Muscle layer of colon (tissue), 2 donors: ENCODE data around the gene MYO3B.

Experiments used
- H3K27ac ChIP-seq: one replicate; pipeline ENCODE4 v1.7.0; 2013; ENCODE audit warnings: low read depth, mild to moderate bottlenecking, low read length, moderate library complexity
- H3K27me3 ChIP-seq, 2 donors: one replicate each; pipeline ENCODE4 v1.7.0; 2013; ENCODE audit warnings: low read length in 2 of 2, mild to moderate bottlenecking in 2 of 2; ENCODE audit not compliant: insufficient read depth in 2 of 2, control insufficient read depth in 1 of 2
- H3K36me3 ChIP-seq: one replicate; pipeline ENCODE4 v1.7.0; 2013; ENCODE audit warnings: mild to moderate bottlenecking, low read length; ENCODE audit not compliant: insufficient read depth
- H3K4me1 ChIP-seq: one replicate; pipeline ENCODE4 v1.7.0; 2013; ENCODE audit warnings: mild to moderate bottlenecking, low read length; ENCODE audit not compliant: insufficient read depth
- H3K4me3 ChIP-seq, 2 donors: one replicate each; pipeline ENCODE4 v1.7.0; 2013; ENCODE audit warnings: low read length in 2 of 2, low read depth in 1 of 2, mild to moderate bottlenecking in 1 of 2, moderate library complexity in 1 of 2
- H3K9ac ChIP-seq: one replicate; pipeline ENCODE4 v1.7.0; 2013; ENCODE audit warnings: low read length
- H3K9me3 ChIP-seq: one replicate; pipeline ENCODE4 v1.7.0; 2013; ENCODE audit warnings: mild to moderate bottlenecking, low read length
- donor health status: abdominal sarcoma.
- donor health status: Adenocarcinoma of cecum.

The MYO3B gene

DNA sequence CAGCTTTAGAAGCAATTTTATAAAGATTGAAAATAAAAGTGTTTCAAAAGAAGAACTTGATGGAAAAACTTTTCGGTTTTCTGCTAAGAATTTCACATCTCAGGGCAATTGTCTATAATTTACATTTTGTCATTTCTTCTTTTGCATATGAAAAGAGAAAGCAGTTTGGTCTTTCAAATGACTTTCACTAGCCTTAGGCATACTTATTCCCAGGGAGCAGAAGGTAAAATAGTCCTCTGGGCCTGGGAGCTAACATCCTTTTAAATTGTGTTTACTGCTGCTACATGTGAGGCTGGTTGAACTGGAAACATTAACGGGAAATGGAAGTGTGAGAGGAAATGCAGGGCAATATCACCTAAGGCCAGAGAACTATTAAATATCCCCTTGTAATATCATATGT lies 37.1 kb downstream of the MYO3B start:
- Histone ChIP-seq H3K27me3 (no peaks in the 10 kb centered on the region), H3K4me1 (no peaks in the 10 kb centered on the region), H3K9me3 (no peaks in the 10 kb centered on the region), H3K36me3 (no peaks in the 10 kb centered on the region), H3K27ac (no peak overlapping the region), H3K9ac (no peak overlapping the region), H3K4me3 (no peak overlapping the region)

DNA sequence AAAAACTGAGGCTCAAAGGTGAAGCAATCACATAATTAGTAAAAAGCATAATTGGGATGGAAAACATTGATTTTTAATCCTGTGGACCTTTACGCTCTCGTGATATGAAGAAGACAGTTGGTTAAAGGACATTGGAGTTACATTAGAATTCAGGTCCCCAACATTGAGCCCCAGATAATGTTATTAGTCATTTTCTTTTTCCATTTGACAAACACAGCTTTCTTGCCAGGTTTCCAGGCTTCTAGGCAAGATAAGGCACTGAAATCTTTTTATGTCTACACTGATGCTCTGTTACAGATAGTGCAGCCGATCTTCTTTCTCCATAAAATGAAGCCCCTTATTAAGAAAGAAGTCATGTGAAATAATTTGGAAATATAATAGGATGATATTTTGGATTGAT lies 38.5 kb downstream of the MYO3B start:
- no peak overlapping the region for H3K9ac ChIP-seq
- no peaks in the 10 kb centered on the region for H3K9me3 ChIP-seq
- H3K4me3 ChIP-seq: no peak overlapping the region
- no peaks in the 10 kb centered on the region for H3K27me3 ChIP-seq
- no peaks in the 10 kb centered on the region for H3K36me3 ChIP-seq
- no peak overlapping the region for H3K27ac ChIP-seq
- H3K4me1 ChIP-seq: no peaks in the 10 kb centered on the region

DNA sequence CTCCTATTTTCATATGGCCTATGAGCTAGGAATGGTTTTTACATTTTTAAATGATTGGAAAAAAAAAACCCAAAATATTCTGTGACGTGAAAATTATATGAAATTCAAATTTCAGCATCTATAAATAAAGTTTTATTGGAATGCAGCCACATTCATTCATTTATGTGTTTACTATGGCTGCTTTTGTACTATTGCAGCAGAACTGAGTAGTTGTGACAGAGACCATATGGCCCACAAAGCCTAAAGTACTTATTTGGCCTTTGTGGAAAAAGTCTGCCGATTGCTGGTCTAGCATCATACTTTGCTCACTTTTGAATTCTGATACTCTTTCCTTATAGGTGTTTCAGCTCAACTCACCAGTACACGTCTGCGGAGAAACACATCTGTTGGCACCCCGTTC lies 39.0 kb downstream of the MYO3B start:
- H3K4me3 ChIP-seq: no peak overlapping the region
- no peak overlapping the region for H3K27ac ChIP-seq
- no peaks in the 10 kb centered on the region for H3K36me3 ChIP-seq
- no peaks in the 10 kb centered on the region for H3K4me1 ChIP-seq
- H3K9ac ChIP-seq: no peak overlapping the region
- no peaks in the 10 kb centered on the region for H3K27me3 ChIP-seq
- H3K9me3 ChIP-seq: no peaks in the 10 kb centered on the region

DNA sequence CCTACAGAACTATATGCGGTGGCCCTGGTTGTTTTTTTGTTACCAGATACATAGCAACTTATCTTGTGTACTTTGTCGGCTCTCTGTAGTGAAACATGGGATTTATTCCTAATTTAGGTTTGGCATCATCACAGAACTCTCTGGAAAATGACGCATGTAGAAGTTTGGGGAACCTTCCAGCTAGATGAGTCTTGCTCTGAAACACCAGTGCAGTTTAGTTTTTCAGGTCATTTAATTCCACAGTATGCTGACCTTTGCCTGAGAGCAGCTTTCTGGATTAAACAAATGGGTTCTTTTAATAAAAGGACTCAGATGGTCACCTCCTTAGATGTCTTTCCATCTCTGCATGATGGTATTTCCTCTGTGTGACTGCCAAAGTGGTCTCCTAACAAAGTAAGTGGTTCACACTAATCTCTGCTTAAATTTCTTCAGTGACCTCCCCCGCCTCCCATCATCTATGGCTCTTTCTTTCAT lies 39.9 kb downstream of the MYO3B start:
- Histone ChIP-seq H3K27ac (no peak overlapping the region), H3K36me3 (no peaks in the 10 kb centered on the region), H3K27me3 (no peaks in the 10 kb centered on the region), H3K4me3 (no peak overlapping the region), H3K9ac (no peak overlapping the region), H3K4me1 (no peaks in the 10 kb centered on the region), H3K9me3 (no peaks in the 10 kb centered on the region)

DNA sequence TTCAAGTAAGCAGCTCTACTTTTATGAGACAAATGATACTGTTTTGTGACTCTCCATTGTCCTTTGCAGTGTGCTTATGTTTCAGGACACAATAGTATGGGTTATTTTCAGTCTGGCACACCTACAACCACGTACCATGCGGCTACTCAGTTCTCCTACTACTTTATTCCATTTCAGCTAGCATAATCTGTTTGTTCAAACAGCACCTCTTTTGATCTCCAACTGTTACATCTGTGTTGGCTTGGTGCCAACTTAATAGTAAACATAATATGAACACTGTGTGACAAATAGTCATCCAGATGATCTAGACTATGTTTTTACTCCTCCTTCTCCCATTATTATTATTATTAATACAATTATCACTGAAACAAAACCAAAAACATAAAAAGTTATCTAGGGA lies 40.5 kb downstream of the MYO3B start:
- no peaks in the 10 kb centered on the region for H3K4me1 ChIP-seq
- no peak overlapping the region for H3K27ac ChIP-seq
- H3K36me3 ChIP-seq: no peaks in the 10 kb centered on the region
- H3K27me3 ChIP-seq: no peaks in the 10 kb centered on the region
- H3K9me3 ChIP-seq: no peaks in the 10 kb centered on the region
- H3K4me3 ChIP-seq: no peak overlapping the region
- H3K9ac ChIP-seq: no peak overlapping the region

DNA sequence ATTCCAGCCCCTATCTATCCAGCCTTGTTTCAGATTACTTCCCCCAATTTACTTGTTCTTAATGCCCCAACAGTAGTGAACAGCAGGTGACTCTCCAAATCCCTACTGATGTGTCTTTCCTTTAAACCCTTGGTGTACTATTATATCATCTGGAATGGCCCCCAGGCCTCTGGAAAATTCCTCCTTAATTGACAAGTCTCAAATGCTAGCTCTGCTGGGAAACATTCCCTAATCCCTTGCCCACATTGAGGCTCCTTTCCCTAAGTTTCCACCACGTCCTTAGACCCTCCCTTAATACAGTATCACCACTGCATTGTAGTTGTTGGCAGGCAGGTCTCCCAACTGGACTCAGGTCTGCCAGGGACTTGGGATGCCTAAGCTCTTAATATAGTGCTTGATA lies 41.0 kb downstream of the MYO3B start:
- H3K36me3 ChIP-seq: no peaks in the 10 kb centered on the region
- H3K27ac ChIP-seq: no peak overlapping the region

DNA sequence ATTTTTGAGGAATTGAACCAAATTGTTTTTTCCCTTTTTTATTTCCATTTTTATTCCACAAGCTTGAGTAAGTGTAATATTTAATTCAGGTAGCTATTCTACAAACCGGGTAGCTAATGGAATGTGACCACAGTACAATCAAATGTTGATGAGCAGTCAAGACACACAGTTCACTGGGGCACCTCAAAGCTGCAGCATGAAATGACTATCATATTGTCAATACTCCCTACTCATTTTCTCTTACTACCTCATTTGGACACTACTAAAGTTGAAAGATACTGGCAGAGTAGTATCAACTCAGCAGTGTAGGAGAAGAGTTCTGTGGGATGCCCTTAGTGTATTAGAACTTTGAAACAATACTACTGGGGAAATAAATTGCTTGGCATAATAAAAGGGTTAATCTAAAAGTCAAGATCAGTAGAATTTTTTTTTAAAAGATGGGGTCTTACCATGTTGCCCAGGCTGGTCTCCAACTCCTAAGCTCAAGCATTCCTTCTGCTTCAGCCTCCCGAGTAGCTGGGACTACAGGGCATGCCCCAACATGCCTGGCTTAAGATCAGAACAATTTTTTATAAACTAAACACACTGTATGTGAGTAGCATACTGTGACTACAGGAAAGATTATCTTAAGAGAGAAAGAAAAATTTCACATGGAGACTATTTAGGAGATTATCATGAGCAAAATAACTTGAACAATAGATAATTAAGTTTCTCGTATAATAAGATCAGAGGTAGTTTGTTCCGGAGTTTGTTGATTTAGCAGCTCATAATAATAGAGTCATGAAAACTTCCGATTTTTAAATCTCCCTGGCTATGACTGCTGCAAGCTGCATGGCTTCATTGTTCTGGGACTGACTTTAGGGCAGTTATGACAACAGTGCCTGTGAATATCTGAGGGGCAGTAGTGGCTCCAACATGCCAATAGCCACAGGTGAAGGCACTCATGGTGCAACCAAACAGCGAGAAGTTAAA lies 43.7 kb downstream of the MYO3B start:
- Histone ChIP-seq H3K4me3 (no peak overlapping the region), H3K9me3 (no peaks in the 10 kb centered on the region), H3K27ac (peak overlapping the region; percentile 56), H3K36me3 (no peaks in the 10 kb centered on the region), H3K4me1 (no peaks in the 10 kb centered on the region), H3K27me3 (no peaks in the 10 kb centered on the region), H3K9ac (no peak overlapping the region)

More for the DNA sequence above, 41.0 kb downstream of the MYO3B start:
- H3K4me1 ChIP-seq: no peaks in the 10 kb centered on the region
- H3K27me3 ChIP-seq: no peaks in the 10 kb centered on the region
- H3K9me3 ChIP-seq: no peaks in the 10 kb centered on the region
- no peak overlapping the region for H3K4me3 ChIP-seq
- no peak overlapping the region for H3K9ac ChIP-seq

DNA sequence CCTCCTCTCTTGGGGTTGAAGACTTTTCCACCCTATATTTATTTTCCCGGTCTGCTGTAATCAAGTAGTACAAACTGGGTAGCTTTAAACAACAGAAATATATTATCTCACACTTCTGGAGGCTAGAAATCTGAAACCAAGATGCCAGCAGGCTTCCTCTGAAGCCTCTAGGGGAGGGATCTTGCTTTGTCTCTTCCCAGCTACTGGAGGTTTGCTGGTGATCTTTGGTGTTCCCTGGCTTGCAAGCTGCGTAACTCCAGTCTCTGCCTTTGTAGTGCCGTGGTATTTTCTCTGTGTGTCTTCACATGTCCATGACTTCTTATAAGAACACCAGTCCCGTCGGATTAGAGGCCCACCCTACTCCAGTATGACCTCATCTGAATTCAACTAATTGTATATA lies 44.4 kb downstream of the MYO3B start:
- Histone ChIP-seq H3K4me1 (no peaks in the 10 kb centered on the region), H3K36me3 (no peaks in the 10 kb centered on the region), H3K4me3 (no peak overlapping the region), H3K27me3 (no peaks in the 10 kb centered on the region), H3K27ac (no peak overlapping the region), H3K9me3 (no peaks in the 10 kb centered on the region), H3K9ac (no peak overlapping the region)

DNA sequence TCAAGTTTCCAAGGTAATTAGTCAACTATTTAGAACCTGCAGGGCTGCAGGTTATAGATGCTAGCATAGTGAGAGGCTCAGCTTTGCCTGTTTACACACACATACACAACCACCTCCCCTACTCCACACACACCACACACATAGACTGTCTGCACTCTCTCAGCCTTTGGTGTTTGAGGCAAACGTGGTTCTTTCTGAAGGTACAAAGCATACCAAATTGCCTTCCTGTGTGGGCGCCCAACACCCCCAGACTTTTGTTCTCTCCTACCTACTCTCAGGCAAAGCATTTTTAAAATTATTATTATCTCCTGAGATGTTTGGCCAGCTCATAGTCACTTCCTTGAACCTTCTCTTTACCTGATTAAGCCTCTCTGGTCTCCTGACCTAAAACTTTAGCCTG lies 44.9 kb downstream of the MYO3B start:
- H3K4me1 ChIP-seq: no peaks in the 10 kb centered on the region
- H3K27me3 ChIP-seq: no peaks in the 10 kb centered on the region
- H3K4me3 ChIP-seq: no peak overlapping the region
- H3K9ac ChIP-seq: no peak overlapping the region
- no peak overlapping the region for H3K27ac ChIP-seq
- no peaks in the 10 kb centered on the region for H3K36me3 ChIP-seq
- no peaks in the 10 kb centered on the region for H3K9me3 ChIP-seq

DNA sequence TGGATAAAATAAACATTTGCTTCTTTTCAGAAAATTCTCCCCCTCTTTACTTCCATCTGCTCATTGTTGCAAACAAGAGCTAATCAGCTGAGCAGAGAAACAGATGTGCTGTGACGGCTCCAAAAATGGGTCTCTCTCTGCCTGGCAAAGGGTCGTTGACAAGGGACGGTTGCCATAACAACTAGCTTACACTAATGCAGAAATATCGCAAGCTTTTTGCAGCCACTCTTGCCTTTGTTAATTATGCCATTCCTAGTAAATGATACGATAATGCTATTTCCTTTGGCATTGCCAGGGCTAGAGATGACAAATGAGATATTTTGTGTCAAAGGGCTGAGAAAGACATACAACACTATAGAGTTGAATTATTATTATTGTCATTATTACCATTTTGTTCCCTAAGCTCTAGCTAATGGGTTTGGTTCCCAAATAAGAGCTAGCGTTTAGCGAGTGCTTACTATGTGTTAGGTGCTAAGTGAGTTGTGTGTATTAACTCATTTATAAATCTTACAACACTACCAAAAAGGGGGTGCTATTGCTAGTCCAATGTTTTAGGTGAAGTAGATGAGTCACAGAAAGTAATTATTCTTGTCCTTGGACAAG lies 46.8 kb downstream of the MYO3B start:
- Histone ChIP-seq H3K36me3 (no peaks in the 10 kb centered on the region), H3K9ac (no peak overlapping the region), H3K4me1 (no peaks in the 10 kb centered on the region), H3K4me3 (no peak overlapping the region), H3K9me3 (no peaks in the 10 kb centered on the region), H3K27ac (no peak overlapping the region), H3K27me3 (no peaks in the 10 kb centered on the region)

DNA sequence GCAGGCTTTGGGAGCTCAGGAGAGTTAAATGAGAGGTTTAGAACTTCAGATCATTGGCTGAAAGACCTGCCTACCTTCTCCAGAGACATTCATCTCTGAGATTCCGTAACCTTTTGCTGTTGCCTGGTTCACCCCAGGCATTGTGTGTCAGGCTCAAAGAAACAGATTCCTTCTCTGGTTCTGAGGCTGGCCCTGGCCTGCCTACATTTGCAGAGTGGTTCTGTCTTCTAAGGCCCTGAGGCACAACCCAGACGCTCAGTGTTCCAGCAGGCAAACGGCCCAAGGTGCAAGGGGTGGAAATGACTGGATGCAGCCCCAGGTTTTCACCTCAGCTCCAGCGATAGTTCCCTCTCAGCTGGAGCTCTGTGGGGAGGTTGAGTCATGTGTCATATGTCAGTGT lies 48.3 kb downstream of the MYO3B start:
- H3K4me3 ChIP-seq: no peak overlapping the region
- H3K4me1 ChIP-seq: no peaks in the 10 kb centered on the region

More for the DNA sequence above, 48.3 kb downstream of the MYO3B start:
- Histone ChIP-seq H3K27me3 (no peaks in the 10 kb centered on the region), H3K9ac (no peak overlapping the region), H3K27ac (no peak overlapping the region), H3K36me3 (no peaks in the 10 kb centered on the region), H3K9me3 (no peaks in the 10 kb centered on the region)
